NCI-H2107 treated with DMSO at 0.1 percent for 48 hours (cell line): ENCODE data around the gene KANSL1.

Experiments
- DNase-seq: peaks from one replicate; lab custom pipeline; 2025; ENCODE audit not compliant: unreplicated experiment; lab: John Stamatoyannopoulos, UW

KANSL1 gene

DNA sequence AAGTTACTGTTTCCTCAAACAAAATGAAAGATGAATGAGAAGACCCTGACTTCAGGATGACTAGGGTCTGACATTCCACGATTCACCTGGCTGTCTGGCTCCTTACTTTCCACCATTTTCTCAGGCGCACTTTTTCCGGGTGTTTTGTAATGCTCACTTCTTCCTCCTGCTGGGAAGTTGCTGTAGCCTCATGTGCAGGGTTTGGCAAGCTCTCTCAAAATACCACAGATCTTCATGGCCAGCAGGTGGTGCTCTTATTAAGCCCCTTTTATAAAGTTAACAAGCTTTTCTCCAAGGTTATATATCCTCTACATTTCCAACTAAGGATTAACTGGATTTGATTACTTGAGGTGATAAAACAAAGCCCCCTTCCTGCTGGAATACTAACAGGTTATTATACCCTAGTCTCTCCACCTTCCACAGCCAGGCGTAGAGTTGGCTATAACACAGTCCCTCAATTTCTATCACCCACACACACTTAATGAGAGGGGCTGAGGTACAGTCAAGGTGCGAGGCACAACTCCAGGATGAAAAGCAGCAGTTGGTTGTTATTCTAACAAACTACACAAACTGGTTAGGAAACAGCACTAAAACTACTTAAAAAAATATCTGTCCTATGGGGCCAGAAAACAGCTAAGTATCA, 148.8 kb downstream of the KANSL1 start:
- peak; percentile 77 for DNase-seq

DNA sequence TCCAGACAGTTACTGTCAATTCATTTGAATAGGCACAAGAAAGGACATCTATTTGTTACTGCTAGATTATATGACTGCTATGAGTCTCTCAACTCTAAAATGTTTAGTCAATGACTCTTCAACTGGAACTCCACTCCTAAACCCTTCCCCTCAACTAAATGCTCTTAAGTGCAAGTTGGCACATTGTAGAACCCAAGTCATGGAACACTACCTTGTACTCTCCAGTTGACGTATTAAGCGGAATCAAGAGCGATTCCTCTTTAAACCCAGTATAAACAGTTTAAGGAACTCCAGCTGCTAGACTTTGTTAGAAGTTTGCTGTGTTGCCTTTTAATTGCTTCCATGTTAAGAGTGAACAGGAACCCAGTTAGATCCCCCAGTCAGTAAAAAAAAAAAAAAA, 149.6 kb downstream of the KANSL1 start:
- no peak for DNase-seq

DNA sequence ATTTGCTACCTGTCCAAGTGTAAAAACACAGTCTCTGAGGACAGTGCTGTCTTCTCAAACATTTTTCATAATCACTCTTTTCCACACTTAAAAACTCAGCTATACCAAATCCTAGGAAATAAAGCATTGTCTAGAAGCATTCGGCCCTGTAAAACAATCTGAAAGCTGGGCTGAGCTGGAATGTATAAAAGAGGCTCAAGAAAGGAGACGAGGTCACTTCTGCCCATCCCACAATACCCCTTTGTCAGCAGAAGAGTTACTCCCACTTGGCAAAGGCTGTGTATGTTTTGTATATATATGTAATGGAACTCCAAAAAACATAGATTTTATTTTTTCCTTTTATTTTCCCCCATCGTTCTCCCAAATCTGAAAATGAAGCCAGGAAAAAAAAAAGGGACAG, 150.3 kb downstream of the KANSL1 start:
- no peak for DNase-seq

DNA sequence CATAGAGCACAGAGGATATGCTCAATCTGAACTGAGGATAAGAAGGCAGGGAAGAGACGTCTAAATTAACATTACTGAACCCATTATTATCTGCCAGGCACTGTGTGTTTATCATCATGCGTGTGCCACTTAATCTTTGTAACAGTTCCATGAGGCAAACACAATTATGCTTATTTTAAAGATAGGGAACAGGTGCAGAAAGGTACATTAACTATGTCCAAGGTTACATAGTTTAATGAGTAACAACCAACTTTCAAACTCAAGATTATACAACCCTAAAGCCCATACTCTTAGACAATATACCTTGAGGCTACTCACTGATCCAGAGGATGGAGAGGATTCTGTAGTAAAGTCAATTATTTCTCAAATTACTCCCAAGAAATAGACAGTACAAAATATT, 151.0 kb downstream of the KANSL1 start:
- DNase-seq: no peak

DNA sequence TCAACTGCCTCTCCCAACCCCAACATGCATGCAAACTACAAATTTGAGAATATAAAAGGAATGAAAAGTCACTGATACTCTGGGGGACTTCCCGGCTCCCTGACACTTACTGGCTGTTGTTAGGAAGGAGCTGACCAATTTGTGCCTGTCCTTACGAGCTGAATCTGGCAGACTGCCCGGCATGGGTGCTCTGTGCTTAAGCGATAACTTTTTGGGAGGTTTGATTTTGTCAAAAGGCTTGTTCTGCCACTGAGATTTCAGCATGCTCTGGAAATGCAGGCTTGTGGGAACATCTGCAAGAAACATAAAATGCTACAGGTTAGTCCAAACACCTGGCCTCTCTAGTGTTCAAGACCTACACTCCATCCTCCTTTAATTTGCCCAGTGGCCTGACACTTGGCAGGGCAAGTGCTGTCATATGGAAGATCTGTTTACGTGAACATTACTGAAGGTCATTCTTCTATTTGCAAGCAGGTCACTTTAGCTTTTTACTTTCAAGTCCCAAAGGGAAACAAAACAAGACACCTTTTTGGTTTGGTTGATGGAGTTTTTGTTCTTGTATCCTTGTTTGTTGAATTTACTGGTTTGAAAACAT, 153.5 kb downstream of the KANSL1 start:
- no peak for DNase-seq

DNA sequence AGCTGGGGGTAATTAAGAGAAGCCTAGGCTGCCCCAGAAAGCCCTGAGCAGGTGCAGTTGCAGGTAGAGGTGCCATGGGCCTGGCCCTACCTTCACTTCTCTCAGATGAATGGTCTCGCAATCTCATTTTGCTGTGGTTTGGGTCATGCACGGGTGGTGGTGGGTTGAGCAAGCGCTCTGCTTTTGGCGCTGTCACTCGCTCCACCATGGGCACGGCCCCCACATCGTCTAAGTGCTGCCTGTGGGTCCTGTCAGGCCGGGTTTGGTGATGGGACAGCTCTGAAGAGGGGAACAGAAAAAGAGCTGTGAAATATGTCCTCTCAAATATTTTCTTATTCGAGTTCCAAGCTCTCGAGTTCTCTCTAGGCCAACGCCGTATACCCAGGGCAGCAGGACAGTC, 154.3 kb downstream of the KANSL1 start:
- no peak for DNase-seq

DNA sequence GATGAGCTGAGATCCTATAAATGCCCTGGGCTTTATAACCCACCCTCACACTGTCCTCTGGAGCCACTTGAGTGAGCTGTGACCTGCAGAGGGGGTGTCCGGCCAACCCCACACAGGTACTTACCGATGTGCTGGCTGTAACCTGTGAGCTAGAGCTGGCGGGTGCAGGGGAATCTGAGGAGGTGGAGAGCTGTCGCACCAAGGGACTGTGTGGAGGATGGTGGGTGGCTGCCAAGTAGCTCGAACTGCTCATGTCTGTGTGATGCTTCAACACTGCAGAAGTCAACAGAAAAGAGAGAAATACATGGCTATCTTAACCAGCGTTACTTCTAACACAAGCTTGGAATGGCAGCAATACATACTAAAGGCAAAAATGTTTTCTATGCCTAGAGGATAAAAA, 154.8 kb downstream of the KANSL1 start:
- no peak for DNase-seq

DNA sequence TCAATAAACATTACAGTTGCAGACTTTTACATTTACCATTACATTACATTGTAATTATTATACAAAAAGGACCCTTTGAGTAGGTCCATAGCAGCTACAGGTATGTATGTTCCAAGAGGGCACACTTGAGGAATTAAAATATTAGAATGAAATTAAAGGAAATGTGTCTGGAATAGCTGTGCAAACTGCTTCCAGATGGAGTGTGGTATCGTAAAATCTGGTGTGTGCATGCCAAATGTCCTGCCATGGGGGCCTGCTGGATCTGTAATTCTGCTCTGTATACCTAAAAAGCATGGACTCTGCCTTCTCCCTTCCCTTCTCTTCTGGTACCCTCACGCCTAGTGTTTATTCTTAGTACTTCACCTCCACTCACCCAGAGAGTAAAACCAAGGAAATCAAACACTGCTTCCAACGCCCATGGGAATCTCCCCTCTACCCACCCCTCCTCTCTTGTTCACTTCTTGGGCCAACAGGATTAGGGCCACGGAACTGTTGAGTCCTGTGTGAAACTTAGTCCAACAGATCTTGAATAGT, 155.4 kb downstream of the KANSL1 start:
- no peak for DNase-seq

DNA sequence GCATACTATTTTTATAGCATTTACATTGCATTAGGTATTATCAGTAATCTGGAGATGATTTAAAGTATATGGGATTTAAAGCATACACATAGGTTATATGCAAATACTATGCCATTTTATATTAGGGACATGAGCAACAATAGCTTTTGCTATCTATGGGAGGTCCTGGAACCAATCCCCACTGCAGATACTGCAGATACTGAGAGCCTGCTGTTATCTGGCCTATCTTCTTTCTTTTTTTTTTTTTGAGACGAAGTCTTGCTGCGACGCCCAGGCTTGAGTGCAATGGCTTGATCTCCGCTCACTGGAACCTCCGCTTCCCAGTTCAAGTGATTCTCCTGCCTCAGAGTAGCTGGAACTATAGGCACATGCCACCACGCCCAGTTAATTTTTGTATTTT, 156.7 kb downstream of the KANSL1 start:
- no peak for DNase-seq

DNA sequence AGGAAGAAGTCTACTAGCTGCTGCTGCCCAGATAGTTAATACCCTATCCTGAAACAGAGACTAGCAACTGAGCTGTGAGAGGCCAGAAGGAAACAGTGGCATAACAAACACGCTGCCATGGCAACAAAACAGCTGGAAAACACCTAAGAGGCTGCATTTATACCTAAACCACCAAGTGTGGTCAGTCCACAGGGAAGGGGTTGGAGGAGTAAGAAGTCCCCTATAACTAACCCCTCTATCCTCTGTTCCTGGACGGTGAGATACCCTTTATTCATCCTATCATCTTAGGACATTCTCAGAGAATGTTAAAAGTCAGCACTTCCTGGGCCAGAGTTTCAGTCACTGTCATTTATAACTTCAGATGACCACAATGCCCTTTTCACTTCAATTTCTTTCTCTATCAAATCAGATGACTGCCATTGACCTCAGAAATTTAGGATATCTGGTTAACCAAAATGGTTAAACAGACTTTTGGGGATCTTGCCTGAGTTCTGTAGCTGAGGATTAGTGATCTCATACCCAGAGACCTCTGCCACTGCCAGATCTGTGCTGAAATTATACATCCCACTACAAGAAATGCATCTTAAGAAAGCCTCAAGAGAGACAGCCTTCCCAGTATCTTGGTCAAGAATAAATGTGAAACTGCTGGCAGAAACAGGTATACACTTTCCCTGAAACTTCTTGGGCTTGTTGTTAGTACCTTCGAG, 158.0 kb downstream of the KANSL1 start:
- DNase-seq: no peak

DNA sequence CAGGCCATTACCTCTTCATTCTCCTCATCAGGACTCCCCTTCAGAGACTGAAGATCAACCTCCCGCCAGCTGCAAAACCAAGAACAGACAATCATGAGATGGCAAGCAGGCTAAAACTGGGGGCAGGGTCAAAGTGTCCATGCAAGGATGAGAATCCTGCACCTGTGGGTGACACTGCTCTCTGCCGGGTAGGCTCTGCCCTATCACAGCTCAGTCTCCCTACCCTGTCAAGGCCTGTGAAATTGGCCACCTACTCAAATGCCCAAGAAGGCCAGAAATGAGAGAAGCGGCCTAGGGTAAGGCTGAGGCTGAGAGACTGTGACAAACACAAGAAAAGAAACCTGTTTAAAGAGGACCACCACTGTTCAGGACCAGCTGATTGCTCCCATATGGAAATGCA, 159.8 kb downstream of the KANSL1 start:
- DNase-seq: no peak

DNA sequence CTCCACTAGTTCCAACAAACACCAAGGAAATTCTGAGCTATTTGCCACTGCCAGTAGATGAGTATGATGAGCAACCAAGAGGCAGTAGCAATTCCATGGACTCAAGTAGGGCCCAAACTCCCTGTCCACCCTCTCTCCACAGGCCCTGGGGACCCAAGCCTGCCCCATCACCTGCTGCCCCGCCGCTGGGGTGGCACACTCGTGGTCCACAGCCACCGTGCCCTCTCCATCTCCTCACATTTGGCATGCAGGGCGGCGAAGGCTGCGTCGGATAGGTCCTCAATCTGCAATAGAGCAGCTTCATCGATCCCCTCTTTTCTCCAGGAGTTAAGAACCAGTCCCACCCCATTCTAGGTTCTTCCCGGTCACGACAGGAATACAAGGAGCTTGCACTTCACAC, 160.3 kb downstream of the KANSL1 start:
- no peak for DNase-seq

DNA sequence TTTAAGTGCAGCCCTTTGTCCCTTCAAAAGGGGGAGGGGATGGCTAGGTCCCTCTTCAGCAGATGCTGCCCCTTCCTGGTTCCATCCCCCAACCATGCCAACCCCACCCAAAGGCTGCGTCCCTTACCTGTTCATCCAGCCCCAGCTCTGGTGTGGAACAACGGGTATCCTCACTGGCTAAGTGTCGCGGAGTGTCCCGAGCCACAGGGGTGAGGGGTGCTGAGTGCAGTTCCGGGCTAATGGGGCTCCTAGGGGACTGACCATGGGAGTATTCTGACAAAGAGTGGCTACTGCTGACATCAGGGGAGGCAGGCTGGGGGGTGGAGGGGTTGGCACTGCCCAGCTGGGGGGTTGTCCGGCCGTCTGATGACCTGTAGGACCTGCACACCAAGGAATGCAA, 161.3 kb downstream of the KANSL1 start:
- DNase-seq: no peak

DNA sequence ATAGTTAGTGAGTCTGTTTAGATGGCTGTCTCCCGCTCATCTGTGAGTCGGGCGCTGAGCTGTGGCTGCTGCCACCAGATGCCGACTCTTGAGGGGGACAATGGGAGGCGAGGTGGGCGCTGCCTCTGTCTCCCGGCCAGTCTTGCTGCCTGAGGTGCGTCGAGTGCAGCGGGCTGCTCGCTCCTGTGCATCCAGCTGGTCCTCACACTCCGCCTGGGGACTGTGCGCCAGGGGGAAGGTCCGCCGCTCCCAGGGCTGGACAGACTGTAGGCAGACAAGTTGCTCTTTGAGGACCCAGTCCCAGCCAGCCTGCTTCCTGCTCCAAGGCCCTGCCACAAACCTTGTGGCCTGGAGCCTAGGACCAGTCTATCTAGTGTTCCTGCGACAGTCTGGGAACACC, 161.8 kb downstream of the KANSL1 start:
- DNase-seq: no peak

DNA sequence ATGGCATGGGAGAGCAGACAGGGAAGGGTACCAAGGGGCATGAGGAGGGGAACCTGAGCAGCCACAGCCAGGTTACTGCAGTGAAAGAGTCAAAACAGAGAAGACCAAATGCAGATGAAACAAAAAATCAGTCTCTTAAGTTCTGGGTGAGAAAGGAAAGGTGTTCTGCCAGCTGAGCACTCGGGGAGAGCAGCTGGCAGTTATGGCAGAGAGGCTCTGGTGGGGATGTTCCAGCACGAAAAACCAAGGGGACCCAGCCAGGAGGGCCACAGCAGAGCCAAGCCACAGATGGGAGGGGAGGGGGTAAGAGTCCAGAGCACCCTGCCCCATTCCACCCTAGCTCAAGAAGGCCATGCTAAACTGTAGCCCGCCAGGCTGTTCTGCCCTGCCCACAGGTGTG, 162.5 kb downstream of the KANSL1 start:
- no peak for DNase-seq

DNA sequence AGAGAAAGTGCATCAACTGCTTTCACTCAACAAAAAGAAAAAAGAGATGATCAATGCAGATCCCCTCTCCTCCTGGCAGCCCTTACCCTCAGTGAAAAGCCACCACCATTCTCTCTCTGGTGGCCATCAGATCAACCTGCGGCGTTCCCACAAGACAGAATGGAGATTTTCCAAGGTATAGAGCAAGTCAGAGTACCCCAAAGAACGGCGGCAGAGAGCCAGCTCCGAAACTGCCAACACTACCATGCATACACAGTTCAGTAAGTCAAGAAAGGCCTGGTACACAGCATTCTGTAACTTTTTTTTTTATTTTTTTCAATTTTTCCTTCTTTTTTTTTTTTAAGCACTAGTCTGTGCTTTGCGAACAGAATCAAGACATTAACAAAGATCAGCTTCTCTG, 163.6 kb downstream of the KANSL1 start:
- no peak for DNase-seq

DNA sequence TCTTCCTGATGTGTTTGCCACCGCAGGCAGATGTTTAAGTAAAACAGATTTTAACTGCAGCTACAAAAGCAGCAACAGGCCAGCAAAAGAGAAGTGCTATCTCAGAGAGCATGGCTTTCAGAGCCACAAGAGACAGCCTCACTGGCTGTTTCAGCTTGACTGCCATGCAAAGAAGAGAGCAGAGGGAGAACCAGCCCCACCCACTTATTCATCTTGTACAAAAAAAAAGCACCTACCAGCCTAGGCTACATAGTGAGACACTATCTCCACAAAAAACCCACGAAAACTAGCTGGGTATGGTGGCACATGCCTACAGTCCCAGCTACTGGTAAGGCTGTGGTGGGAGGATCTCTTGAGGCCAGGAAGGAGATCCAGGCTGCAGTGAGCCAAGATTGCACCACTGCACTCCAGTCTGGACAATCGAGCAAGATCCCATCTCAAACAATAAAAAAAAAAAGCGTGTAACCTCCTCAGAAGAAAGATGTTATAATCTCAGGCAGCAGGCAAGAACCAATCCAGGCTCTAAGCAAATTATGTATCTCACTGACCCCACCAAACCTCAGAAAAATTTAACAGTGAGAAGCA, 164.2 kb downstream of the KANSL1 start:
- DNase-seq: no peak

DNA sequence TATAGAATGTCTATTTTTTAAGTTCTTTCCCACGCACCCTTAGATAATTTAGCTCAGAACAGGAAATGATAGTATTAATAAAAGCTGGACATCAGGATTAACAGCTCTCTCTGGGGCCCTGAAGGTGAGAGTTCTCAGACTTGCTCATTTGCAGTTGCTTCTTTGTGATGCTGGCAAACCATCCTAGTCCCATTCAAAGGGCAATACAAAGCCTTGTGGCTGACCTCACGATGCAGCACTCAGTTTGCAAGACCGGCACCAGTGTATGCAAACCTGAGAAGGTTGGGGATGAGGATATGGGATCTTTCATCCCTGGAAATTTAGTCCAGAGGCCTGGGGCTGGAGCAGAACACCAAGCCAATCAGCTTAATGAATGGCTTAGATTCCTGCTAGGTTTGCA, 164.9 kb downstream of the KANSL1 start:
- no peak for DNase-seq

DNA sequence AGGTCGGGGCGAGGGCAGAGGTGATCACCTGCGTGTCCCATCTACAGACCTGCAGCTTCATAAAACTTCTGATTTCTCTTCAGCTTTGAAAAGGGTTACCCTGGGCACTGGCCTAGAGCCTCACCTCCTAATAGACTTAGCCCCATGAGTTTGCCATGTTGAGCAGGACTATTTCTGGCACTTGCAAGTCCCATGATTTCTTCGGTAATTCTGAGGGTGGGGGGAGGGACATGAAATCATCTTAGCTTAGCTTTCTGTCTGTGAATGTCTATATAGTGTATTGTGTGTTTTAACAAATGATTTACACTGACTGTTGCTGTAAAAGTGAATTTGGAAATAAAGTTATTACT, 165.3 kb downstream of the KANSL1 start:
- DNase-seq: no peak

DNA sequence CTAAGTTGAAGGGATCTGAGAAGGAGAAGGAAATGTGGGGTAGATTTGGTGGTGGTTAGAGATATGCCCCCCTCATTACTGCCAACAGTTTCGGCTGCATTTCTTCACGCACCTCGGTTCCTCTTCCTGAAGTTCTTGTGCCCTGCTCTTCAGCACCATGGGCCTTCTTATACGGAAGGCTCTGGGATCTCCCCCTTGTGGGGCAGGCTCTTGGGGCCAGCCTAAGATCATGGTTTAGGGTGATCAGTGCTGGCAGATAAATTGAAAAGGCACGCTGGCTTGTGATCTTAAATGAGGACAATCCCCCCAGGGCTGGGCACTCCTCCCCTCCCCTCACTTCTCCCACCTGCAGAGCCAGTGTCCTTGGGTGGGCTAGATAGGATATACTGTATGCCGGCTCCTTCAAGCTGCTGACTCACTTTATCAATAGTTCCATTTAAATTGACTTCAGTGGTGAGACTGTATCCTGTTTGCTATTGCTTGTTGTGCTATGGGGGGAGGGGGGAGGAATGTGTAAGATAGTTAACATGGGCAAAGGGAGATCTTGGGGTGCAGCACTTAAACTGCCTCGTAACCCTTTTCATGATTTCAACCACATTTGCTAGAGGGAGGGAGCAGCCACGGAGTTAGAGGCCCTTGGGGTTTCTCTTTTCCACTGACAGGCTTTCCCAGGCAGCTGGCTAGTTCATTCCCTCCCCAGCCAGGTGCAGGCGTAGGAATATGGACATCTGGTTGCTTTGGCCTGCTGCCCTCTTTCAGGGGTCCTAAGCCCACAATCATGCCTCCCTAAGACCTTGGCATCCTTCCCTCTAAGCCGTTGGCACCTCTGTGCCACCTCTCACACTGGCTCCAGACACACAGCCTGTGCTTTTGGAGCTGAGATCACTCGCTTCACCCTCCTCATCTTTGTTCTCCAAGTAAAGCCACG, 165.9 kb downstream of the KANSL1 start:
- no peak for DNase-seq
